Small intestine (tissue), 7 donors: Measurements from ENCODE around the gene TM2D3. TPM values are rescaled to one million over a fixed set of nuclear protein-coding genes. Genes with fewer than 3 reads are reported as not detected.

Source experiments
- DNase-seq, 2 donors: peaks; one replicate each; pipeline versions ENCODE4 v3.0.0 to v3.0.0-alpha.2; 2013
- FAIRE-seq: peaks from 2 replicates; lab custom pipeline; 2012; peaks lifted over from hg19 to GRCh38; lab: Jason Lieb, UNC
- H3K27ac ChIP-seq, 3 donors: one replicate each; pipeline ENCODE4 v1.5.1; 2013; ENCODE audit warnings: low read length in 2 of 3, mild to moderate bottlenecking in 2 of 3, control low read depth in 1 of 3, inconsistent platforms in 1 of 3, low read depth in 1 of 3, moderate library complexity in 1 of 3
- H3K27me3 ChIP-seq, 3 donors: one replicate each; pipeline ENCODE4 v1.6.1; 2013; ENCODE audit warnings: low read length in 3 of 3, inconsistent platforms in 1 of 3; ENCODE audit not compliant: control insufficient read depth in 3 of 3, insufficient read depth in 3 of 3
- H3K36me3 ChIP-seq, 3 donors: one replicate each; pipeline ENCODE4 v1.6.1; 2013; ENCODE audit warnings: low read length in 3 of 3, inconsistent platforms in 1 of 3, low read depth in 1 of 3, mild to moderate bottlenecking in 1 of 3, moderate library complexity in 1 of 3; ENCODE audit not compliant: control insufficient read depth in 3 of 3, insufficient read depth in 2 of 3
- H3K4me1 ChIP-seq, 3 donors: one replicate each; pipeline ENCODE4 v1.6.1; 2013; ENCODE audit warnings: low read length in 2 of 3, inconsistent platforms in 1 of 3, low read depth in 1 of 3, mild to moderate bottlenecking in 1 of 3, moderate library complexity in 1 of 3; ENCODE audit not compliant: control insufficient read depth in 3 of 3, insufficient read depth in 2 of 3
- H3K4me3 ChIP-seq, 3 donors: one replicate each; pipeline ENCODE4 v1.5.1; 2013; ENCODE audit warnings: low read length in 3 of 3, control low read depth in 1 of 3, inconsistent platforms in 1 of 3, low read depth in 1 of 3, mild to moderate bottlenecking in 1 of 3, moderate library complexity in 1 of 3
- H3K9me3 ChIP-seq, 2 donors: one replicate each; pipeline ENCODE4 v1.6.1; 2013; ENCODE audit warnings: low read depth in 1 of 2, low read length in 1 of 2; ENCODE audit not compliant: control insufficient read depth in 2 of 2, insufficient read depth in 1 of 2
- WGBS, 3 donors: extraction: QIAGEN DNeasy Blood & Tissue Kit; methylation state at CpG; one replicate each; pipeline ENCODE4 v1.1.7; 2013; 5-methylcytosine and 5-hydroxymethylcytosine counted together
- polyA plus RNA-seq, 4 donors: library from polyadenylated mRNA; stranded (reverse) in 3 of 4; unstranded in 1 of 4; fragments of 200-250 nt in 3 of 4; fragments of 120-200 nt in 1 of 4; gene quantifications; one replicate each; pipeline versions ENCODE4 v1.2.1 to v1.2.3, GENCODE V29; 2013
- donor health status: healthy with polysubstance abuse.
- donor health status: control.
- donor health status: control.
- donor health status: Bipolar disorder and iron deficiency.
- donor health status: healthy.

TM2D3 gene
- polyA plus RNA-seq, 4 donors, result 19.0 to 47.6 (median 31.5) TPM

DNA sequence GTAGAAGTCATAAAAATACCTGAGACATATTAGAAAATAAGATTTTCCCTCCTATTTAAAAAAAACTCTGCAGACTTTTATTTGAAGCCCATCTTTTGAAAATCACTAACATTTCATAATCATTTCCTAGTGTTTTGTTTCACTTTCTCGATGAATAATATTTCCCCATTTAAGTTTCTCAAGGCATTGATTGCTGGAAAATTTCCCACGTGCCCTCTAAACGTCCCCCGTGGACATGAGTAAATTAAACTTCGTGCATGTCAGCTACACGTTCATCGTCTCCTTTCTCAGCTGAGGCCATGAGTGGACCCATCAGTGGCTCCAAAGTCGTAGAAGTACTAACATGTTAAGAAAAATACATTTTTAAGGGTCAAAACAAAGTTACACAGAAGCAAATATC, 2.0 kb upstream of the TM2D3 start:
- H3K27me3 ChIP-seq, result no peaks in the 10 kb centered on the region
- WGBS, 3 donors, result 72 to 82% (median 75%) methylated on average over 8 of the region's 8 CpGs
- FAIRE-seq, result no peak

DNA sequence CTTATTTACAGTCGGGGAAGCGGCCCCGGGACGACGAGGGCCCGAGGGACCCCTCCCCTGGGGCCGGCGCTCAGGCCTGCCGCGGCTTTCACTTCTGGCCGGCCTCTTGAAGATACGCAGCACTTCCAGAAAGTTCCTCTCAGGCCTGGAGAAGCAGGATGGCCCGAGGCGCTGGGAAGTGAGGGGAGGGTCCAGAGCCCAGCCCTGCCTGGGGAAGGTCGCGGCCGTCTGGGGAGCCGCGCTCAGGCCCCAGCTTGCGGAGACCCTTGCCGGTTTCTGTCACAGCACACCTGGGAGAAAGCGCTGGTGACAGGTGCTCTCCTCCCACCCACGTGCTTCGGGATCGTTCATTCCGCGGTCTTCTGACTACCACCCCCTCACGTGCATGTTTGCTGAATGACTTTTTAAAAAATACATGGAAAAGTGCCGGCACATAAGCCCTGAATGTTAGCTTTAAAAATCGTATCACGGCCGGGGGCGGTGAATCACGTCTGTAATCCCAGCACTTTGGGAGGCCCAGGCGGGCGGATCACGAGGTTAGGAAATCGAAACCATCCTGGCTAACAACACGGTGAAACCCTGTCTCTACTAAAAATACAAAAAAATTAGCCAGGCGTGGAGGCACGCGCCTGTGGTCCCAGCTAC, 727 bp upstream of the TM2D3 start:
- 33 to 34% (median 34%) methylated on average over 42 of the region's 42 CpGs for WGBS, 3 donors
- peak overlapping the region; percentile 78 to 94 (median 84) for H3K4me3 ChIP-seq
- peaks cover 2 to 11% (median 2%) of the 10 kb centered on the region in 3 donors for H3K36me3 ChIP-seq
- H3K27me3 ChIP-seq, result no peaks in the 10 kb centered on the region
- no peaks in the 10 kb centered on the region for H3K9me3 ChIP-seq
- no peak for FAIRE-seq
- H3K27ac ChIP-seq, result peak overlapping the region; percentile 94 to 99 (median 97)
- no peak for DNase-seq
- peaks cover 3 to 12% (median 6%) of the 10 kb centered on the region in 3 donors for H3K4me1 ChIP-seq

More for the DNA sequence above, 2.0 kb upstream of the TM2D3 start:
- no peak for DNase-seq
- H3K4me1 ChIP-seq, result peaks cover 3 to 12% (median 6%) of the 10 kb centered on the region in 3 donors
- no peak overlapping the region for H3K4me3 ChIP-seq
- H3K27ac ChIP-seq, result no peak overlapping the region
- H3K36me3 ChIP-seq, result peaks cover 2 to 7% (median 2%) of the 10 kb centered on the region in 3 donors
- no peaks in the 10 kb centered on the region for H3K9me3 ChIP-seq

DNA sequence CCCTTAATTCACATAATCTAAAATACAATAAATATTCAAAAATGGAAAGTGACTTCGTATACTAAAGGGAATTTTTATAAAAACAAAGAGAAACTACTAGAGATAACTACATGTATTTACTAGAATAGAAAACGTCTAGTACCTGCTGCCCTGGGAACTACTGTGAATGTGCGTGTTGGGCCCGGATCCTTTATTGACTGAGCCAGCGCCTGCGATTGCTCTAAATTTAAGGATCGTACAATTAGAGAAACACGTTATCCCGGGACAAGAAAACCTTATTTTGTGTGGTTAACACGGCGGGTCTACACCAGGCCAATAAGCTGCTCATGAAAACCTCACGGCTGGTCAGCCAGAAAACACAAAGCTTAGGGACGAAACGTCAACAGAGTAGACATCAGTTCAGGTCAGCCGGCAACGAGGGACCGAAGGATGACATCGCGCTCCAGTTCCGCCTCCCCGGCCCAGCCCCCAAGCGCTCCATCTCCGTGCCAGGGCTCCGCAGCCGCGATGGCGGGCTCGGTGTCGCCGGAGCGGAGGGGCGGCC, 555 bp downstream of the TM2D3 start:
- 0% methylated on average over 32 of the region's 32 CpGs for WGBS, 3 donors
- Histone ChIP-seq H3K27ac (peak overlapping the region; percentile 94 to 99 (median 97)), H3K9me3 (no peaks in the 10 kb centered on the region), H3K27me3 (no peaks in the 10 kb centered on the region), H3K4me3 (peak overlapping the region; percentile 78 to 94 (median 84)), H3K4me1 (peaks cover 3 to 12% (median 6%) of the 10 kb centered on the region in 3 donors), H3K36me3 (peaks cover 2 to 12% (median 4%) of the 10 kb centered on the region in 3 donors)
- FAIRE-seq, result no peak
- DNase-seq, result peak in 1 of 2 donors; percentile 56

DNA sequence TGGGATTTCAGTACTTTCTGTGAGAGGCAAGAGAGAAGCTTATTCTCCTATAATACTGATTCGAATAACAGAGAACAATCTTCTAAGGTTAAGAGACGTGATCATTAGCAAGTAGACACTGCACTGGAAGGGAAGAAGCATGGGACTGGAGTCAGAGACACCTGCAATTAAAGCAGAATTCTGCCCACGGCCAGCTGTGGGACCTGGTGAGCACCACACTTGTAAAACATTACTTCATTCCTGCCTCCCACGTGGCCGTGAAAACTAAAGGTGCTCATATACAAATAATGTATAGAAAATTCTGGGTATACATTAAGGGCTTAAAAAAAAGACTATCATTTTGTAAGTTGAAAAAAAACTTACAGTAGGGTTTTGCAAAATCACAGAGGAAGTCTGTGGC, 2.0 kb downstream of the TM2D3 start:
- Histone ChIP-seq H3K4me1 (peaks cover 3 to 12% (median 6%) of the 10 kb centered on the region in 3 donors), H3K27ac (no peak overlapping the region), H3K36me3 (peaks cover 5 to 12% (median 6%) of the 10 kb centered on the region in 3 donors), H3K4me3 (no peak overlapping the region), H3K27me3 (no peaks in the 10 kb centered on the region), H3K9me3 (no peaks in the 10 kb centered on the region)
- FAIRE-seq (no peak), DNase-seq (no peak)
- WGBS, 3 donors, result 41 to 65% (median 59%) methylated on average over 5 of the region's 5 CpGs

DNA sequence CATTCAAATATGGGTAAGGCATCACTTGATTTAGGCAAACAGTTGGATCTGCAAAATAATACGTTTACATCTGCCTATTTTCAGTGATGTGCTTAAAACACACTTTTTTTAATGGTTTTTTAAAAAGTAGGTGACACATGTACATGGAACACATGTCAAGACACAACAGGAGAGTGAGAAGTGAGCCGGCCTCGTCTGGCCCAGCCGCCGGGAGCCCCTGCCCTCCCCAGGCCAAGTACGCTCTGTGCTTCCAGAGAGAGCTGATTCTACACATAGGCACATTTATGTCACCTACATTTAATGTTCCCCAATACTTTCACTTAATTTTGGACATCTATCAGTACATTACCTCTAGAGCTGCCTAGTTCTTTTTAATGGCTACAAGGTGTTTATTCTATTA, 3.8 kb downstream of the TM2D3 start:
- Histone ChIP-seq H3K4me1 (peaks cover 3 to 12% (median 6%) of the 10 kb centered on the region in 3 donors), H3K27me3 (no peaks in the 10 kb centered on the region), H3K36me3 (peaks cover 8 to 23% (median 15%) of the 10 kb centered on the region in 3 donors), H3K27ac (no peak overlapping the region), H3K4me3 (no peak overlapping the region), H3K9me3 (no peaks in the 10 kb centered on the region)
- FAIRE-seq (no peak), DNase-seq (no peak)
- 89 to 96% (median 91%) methylated on average over 6 of the region's 6 CpGs for WGBS, 3 donors

DNA sequence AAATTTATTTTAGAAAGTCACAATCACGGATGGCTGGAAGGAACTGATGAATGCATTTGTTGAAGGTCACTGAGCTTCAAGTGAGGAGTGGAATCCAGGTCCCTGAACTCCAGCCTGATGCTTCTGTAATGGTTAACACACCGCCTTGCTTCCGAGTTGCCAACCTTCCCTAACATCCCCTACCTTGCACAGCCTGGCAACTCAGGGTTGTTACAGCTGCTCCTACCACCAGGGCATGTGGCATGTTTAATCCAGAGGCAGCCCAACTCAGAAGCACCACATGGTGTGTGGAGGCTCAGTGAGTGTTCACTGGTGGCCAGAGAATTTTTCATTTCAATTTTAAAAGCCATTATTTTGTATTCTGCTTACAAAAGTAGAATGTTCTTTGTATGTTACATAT, 4.9 kb downstream of the TM2D3 start:
- H3K9me3 ChIP-seq, result no peaks in the 10 kb centered on the region

DNA sequence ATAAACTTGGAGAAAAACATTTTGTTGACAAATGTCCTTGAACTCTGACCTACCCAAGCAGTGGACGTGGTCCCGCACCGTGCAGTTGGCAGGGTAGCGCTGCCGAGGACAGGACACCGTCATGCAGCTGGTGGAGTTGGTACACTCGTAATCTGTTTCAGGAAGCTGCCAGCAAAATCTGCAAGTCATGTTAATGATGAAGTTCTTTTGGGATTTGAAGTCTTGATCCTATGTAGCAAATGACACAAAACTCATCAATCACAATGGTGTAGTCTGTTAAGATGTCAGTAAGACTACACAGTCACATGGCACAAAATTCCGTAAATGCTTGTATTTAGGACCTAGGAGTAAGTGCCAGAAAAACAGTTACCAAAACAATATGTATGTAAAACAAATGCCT, 5.5 kb downstream of the TM2D3 start:
- no peak overlapping the region for H3K27ac ChIP-seq
- no peaks in the 10 kb centered on the region for H3K9me3 ChIP-seq
- no peak overlapping the region for H3K4me3 ChIP-seq
- DNase-seq, result peak in 1 of 2 donors; percentile 10
- no peaks in the 10 kb centered on the region for H3K27me3 ChIP-seq
- no peak for FAIRE-seq
- WGBS, 3 donors, result 54 to 62% (median 59%) methylated on average over 8 of the region's 8 CpGs
- H3K36me3 ChIP-seq, result peaks cover 8 to 29% (median 16%) of the 10 kb centered on the region in 3 donors
- peaks cover 3 to 12% (median 5%) of the 10 kb centered on the region in 3 donors for H3K4me1 ChIP-seq

More for the DNA sequence above, 4.9 kb downstream of the TM2D3 start:
- Histone ChIP-seq H3K36me3 (peaks cover 8 to 28% (median 16%) of the 10 kb centered on the region in 3 donors), H3K27me3 (no peaks in the 10 kb centered on the region), H3K27ac (no peak overlapping the region), H3K4me1 (peaks cover 3 to 12% (median 3%) of the 10 kb centered on the region in 3 donors), H3K4me3 (no peak overlapping the region)
- no peak for FAIRE-seq
- WGBS, 3 donors, result 74 to 86% (median 81%) methylated on average over 3 of the region's 3 CpGs
- DNase-seq, result no peak

DNA sequence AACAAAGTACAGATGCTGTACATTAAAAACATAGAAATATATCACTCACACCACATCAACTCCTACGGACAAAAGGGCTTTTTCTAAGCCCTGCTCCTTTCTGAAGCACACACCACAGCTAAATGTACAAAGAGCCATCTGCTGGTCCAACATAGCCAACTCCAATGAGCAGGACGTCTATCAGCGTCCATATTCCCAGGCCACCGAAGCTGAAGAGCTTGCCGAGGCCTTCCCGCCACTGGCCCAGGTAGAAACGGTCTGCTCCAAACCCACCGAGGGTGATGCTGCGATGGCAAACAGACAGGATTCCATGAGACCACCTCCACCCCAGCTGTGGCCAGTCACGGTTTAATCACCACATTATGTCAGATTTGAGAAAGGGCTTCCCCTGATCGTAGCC, 9.8 kb downstream of the TM2D3 start:
- FAIRE-seq, result no peak
- H3K9me3 ChIP-seq, result peaks cover 0 to 2% of the 10 kb centered on the region in 2 donors
- 57 to 63% (median 61%) methylated on average over 11 of the region's 11 CpGs for WGBS, 3 donors
- no peak overlapping the region for H3K4me3 ChIP-seq
- H3K27me3 ChIP-seq, result no peaks in the 10 kb centered on the region
- H3K4me1 ChIP-seq, result peaks cover 0 to 6% (median 0%) of the 10 kb centered on the region in 3 donors
- DNase-seq, result no peak
- H3K36me3 ChIP-seq, result peaks cover 6 to 28% (median 16%) of the 10 kb centered on the region in 3 donors
- peak overlapping the region; percentile 36 to 73 (median 54) for H3K27ac ChIP-seq
